Gastrocnemius medialis (tissue), 4 donors: Measurements from ENCODE around the gene ATP13A5.

ENCODE experiments used
- POLR2A ChIP-seq, 2 donors: fragments of 450-650 bp; IDR thresholded peaks; one replicate each; pipeline ENCODE4 v1.6.1; 2017; ENCODE audit warnings: antibody characterized with exemption in 2 of 2, mild to moderate bottlenecking in 2 of 2, moderate library complexity in 2 of 2
- TF ChIP-seq, protein P1 (sequence below), 5 experiments: fragments of 450-650 bp in 3 of 5; fragments of 200-600 bp in 2 of 5; sonication (generic) in 2 of 5; IDR thresholded peaks in 4 of 5; conservative IDR thresholded peaks in 1 of 5; 1 replicate in 4 of 5; 2 replicates in 1 of 5; pipeline ENCODE4 v1.5.1; 2016 to 2019; ENCODE audit warnings: antibody characterized with exemption in 5 of 5, mild to moderate bottlenecking in 3 of 5, moderate library complexity in 3 of 5

GRCh38 chr3:193344486-193344885, 34.1 kb downstream of the ATP13A5 start:
- TF ChIP-seq, protein P1, sequence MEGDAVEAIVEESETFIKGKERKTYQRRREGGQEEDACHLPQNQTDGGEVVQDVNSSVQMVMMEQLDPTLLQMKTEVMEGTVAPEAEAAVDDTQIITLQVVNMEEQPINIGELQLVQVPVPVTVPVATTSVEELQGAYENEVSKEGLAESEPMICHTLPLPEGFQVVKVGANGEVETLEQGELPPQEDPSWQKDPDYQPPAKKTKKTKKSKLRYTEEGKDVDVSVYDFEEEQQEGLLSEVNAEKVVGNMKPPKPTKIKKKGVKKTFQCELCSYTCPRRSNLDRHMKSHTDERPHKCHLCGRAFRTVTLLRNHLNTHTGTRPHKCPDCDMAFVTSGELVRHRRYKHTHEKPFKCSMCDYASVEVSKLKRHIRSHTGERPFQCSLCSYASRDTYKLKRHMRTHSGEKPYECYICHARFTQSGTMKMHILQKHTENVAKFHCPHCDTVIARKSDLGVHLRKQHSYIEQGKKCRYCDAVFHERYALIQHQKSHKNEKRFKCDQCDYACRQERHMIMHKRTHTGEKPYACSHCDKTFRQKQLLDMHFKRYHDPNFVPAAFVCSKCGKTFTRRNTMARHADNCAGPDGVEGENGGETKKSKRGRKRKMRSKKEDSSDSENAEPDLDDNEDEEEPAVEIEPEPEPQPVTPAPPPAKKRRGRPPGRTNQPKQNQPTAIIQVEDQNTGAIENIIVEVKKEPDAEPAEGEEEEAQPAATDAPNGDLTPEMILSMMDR (IDR thresholded peaks at IDR 0.05 in 4 of 5, conservative IDR thresholded peaks at IDR 0.05 in 1 of 5), result no peak
- TF ChIP-seq POLR2A (IDR thresholded peaks at IDR 0.05), result no peak
